GM15510 (cell line): ENCODE measurements around the gene VEGFC.

Experiments
- POLR2A ChIP-seq: IDR thresholded peaks from 3 replicates; pipeline ENCODE4 v1.6.1; 2011; ENCODE audit warnings: borderline replicate concordance; ENCODE audit not compliant: insufficient read length; ENCODE audit errors: extremely low read depth

The VEGFC gene

GRCh38 chr4:176814770-176815169, 22.0 kb upstream of the VEGFC start:
- TF ChIP-seq POLR2A, result no peak

GRCh38 chr4:176810481-176811249, 17.9 kb upstream of the VEGFC start:
- no peak for TF ChIP-seq POLR2A

- no peak for TF ChIP-seq POLR2A
These were observed 14.2 kb upstream of the VEGFC start for GRCh38 chr4:176806778-176807375.

GRCh38 chr4:176805155-176805554, 12.4 kb upstream of the VEGFC start:
- no peak for TF ChIP-seq POLR2A

- TF ChIP-seq POLR2A, result no peak
These were observed 8.3 kb upstream of the VEGFC start for GRCh38 chr4:176800891-176801534.

- no peak for TF ChIP-seq POLR2A
These were observed 6.9 kb upstream of the VEGFC start for GRCh38 chr4:176799653-176800052.

- TF ChIP-seq POLR2A, result no peak
These were observed 5.8 kb upstream of the VEGFC start for GRCh38 chr4:176798540-176798939.

- no peak for TF ChIP-seq POLR2A
These were observed 2.7 kb upstream of the VEGFC start for GRCh38 chr4:176795441-176795840.

GRCh38 chr4:176794651-176795050, 1.9 kb upstream of the VEGFC start:
- no peak for TF ChIP-seq POLR2A

GRCh38 chr4:176794151-176794550, 1.4 kb upstream of the VEGFC start:
- TF ChIP-seq POLR2A, result no peak

GRCh38 chr4:176793060-176793605, 411 bp upstream of the VEGFC start:
- no peak for TF ChIP-seq POLR2A

GRCh38 chr4:176791591-176792325, 964 bp downstream of the VEGFC start:
- TF ChIP-seq POLR2A, result no peak

GRCh38 chr4:176790398-176790797, 2.3 kb downstream of the VEGFC start:
- no peak for TF ChIP-seq POLR2A

- no peak for TF ChIP-seq POLR2A
These were observed 2.8 kb downstream of the VEGFC start for GRCh38 chr4:176789955-176790354.

GRCh38 chr4:176788971-176789370, 3.8 kb downstream of the VEGFC start:
- no peak for TF ChIP-seq POLR2A
